GM18508 (cell line): ENCODE measurements around the gene NDUFA12.
"Not testable (repeated sequence)": the region's sequence is repeated elsewhere in the genome, so short reads cannot be mapped to it uniquely, and the experiment has no call there.

ENCODE experiments used
- ATAC-seq: cut with Tn5 transposase; IDR thresholded peaks from one replicate; pipeline ENCODE4 v1.9.1; 2021; ENCODE audit warnings: moderate number of reproducible peaks; ENCODE audit not compliant: insufficient read depth, unreplicated experiment

Gene NDUFA12

GRCh38 chr12:95003213-95003920 is at the start of gene NDUFA12:
Gene NDUFA12, minus strand, starts transcription at chr12:95003697. Its CDS starts 17 bp downstream, at chr12:95003680.
- ATAC-seq, result peak; percentile 91

- ATAC-seq, result no peak
These were observed 47.7 kb upstream of the NDUFA12 start for GRCh38 chr12:95051241-95051640.

GRCh38 chr12:95037906-95038305 is 34.4 kb upstream of the NDUFA12 start:
- ATAC-seq, result no peak

- no peak for ATAC-seq
These were observed 31.3 kb upstream of the NDUFA12 start for GRCh38 chr12:95034750-95035149.

- ATAC-seq, result no peak
These were observed 19.0 kb upstream of the NDUFA12 start for GRCh38 chr12:95022477-95022876.

GRCh38 chr12:95017482-95017881 is 14.0 kb upstream of the NDUFA12 start:
- ATAC-seq, result no peak

GRCh38 chr12:95016120-95016519 is 12.6 kb upstream of the NDUFA12 start:
- ATAC-seq, result no peak

- no peak for ATAC-seq
These were observed 11.1 kb upstream of the NDUFA12 start for GRCh38 chr12:95014554-95014953.

GRCh38 chr12:95006206-95006605 is 2.7 kb upstream of the NDUFA12 start:
- no peak for ATAC-seq

GRCh38 chr12:95004610-95005009 is 1.1 kb upstream of the NDUFA12 start:
- no peak for ATAC-seq

- ATAC-seq, result no peak
These were observed 400 bp upstream of the NDUFA12 start for GRCh38 chr12:95003921-95004272.

- ATAC-seq, result no peak
These were observed 743 bp downstream of the NDUFA12 start for GRCh38 chr12:95002754-95003153.

GRCh38 chr12:94998326-94998725 is 5.2 kb downstream of the NDUFA12 start:
- ATAC-seq, result no peak

- ATAC-seq, result no peak
These were observed 5.8 kb downstream of the NDUFA12 start for GRCh38 chr12:94997726-94998125.

GRCh38 chr12:94997061-94997460 is 6.4 kb downstream of the NDUFA12 start:
- ATAC-seq, result no peak

GRCh38 chr12:94994312-94994711 is 9.2 kb downstream of the NDUFA12 start:
- ATAC-seq, result no peak

GRCh38 chr12:94993855-94994254 is 9.6 kb downstream of the NDUFA12 start:
- not testable (repeated sequence) for ATAC-seq

- no peak for ATAC-seq
These were observed 13.3 kb downstream of the NDUFA12 start for GRCh38 chr12:94990222-94990621.

GRCh38 chr12:94988471-94988870 is 15.0 kb downstream of the NDUFA12 start:
- no peak for ATAC-seq

- ATAC-seq, result no peak
These were observed 15.7 kb downstream of the NDUFA12 start for GRCh38 chr12:94987801-94988200.

- no peak for ATAC-seq
These were observed 16.3 kb downstream of the NDUFA12 start for GRCh38 chr12:94987076-94987669.

- not testable (repeated sequence) for ATAC-seq
These were observed 18.4 kb downstream of the NDUFA12 start for GRCh38 chr12:94985099-94985498.
